ENCODE results near the gene FYN.

The FYN gene

DNA sequence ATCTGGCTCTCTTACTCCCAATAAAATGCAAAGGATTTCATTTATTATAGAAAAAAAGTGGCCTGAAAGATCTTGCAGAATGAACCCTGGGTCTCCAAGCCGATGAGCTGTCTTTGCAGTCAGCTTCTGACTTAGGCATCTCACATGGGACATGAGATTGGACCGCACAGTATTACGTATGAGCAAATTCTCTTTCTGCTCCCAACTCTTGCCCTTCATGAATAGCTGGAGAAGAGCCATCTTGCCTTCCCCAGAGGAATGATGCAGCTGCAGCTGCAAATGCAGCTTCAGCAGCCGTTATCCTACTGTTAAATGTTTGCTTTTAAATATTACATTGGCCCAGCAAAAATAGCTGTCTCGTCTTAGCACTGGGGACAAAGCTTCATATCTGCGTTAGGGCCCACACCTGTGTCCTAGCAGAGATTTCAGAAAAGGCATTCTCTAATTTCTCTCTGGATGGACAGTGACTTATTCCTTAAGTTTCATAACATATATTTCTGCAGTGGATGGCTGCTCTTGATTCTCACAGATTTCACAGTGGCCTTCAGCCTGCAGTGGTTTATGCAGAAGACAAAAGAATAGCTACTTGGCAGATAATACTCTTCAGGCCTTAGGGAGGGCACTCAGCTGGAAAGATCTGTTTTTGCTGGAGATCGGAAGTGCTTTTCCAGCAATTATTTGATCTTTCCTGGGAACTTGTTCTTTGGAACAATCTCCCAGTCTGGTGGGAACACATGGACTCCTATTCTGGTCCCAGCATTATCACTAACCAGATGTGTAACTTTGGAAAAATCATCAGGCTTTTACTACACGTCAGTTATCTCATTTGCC lies 129.2 kb downstream of the FYN start:
- DNase-seq, result no peak

DNA sequence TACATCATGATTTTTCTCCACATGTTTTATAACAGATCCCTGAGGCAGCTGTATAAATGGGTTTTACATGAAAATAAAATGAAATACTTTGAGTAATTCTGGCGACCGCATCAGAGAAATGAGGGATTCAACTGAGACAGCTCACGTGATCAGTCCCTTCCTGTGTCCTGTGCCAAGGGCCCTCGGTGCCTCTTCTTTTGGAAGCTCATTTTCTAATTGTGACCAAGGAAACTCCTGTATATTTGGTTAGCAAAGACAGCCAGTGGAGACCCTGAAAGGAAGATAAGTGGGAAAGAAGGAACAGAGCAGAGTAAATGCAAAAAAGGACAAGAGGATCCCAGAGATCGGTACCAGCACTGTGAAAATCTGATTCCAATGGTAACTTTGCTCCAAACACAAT lies 129.9 kb downstream of the FYN start:
- no peak for DNase-seq

DNA sequence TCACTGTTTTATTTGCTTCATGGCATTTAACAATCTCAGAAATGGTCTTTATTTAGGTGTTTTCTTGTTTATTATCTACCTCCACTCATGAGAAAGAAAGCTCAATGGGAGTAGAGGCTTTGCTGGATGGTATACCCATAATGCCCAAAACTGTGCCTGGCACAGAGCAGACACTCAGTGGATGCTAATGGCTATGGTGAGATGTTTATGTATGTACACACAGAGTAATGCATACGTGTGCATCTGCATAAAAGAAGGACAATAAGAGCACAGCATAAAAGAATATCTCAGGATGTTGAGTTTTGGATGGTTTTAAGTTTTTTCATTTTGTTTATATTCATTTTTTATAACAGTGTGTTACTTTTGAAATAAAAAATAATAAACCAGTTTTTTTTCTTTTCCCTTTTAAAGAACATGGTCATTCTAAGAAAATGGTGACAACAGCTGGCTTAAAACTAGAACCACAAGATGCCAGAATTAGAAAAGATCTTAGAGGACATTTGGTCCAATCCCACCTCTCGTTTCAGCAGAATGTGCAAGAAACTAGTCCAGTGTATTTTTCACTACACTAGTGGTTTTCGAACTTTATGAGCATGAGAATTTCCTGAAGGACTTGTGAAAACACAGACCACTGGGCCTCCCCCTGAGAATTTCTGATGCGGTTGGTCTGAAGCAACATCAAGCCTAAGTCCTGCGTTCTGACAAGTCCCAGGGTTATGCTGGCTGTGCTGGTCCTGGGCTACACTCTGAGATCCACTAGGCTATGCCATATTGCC lies 131.9 kb downstream of the FYN start:
- no peak for DNase-seq

DNA sequence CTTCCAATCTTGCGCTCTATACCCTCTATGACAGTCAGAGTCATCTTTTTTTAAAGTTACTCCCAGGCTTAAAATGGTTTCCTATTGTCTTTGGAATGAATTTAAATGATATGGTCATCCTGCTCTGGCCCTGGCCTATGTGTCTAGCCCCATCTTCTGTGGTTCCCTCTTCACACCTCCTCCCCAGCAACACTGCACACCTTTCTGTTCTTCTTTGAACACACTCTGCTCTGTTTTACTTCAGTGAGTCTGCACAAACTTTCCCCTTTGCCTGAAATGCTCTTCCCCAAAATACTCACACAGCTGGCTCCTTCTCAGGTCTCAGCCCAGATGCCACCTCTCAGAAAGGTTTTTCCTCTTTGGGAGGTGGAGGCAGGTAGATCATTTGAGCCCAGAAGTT lies 132.7 kb downstream of the FYN start:
- DNase-seq, result no peak

DNA sequence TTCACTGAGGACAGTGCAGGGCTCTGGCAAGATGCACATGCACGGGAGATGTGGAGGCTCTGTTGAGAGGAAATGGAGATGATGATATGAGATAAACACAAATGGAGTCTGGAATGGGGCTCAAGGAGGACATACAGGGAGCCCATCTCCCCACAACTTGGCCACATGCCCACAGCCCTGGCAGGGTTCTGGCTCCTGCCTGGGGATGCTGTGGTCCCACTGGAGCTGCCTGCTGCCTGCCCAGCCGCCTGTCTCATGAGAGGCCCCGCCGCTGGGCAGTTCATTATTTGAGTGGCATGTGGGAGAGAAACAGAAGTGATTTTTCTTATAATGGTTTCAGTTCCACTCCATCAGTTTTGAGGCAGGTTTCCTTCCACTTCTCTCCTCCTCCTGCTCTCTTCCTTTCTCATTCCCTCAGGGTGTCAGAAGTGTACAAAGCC lies 134.0 kb downstream of the FYN start:
- no peak for DNase-seq

DNA sequence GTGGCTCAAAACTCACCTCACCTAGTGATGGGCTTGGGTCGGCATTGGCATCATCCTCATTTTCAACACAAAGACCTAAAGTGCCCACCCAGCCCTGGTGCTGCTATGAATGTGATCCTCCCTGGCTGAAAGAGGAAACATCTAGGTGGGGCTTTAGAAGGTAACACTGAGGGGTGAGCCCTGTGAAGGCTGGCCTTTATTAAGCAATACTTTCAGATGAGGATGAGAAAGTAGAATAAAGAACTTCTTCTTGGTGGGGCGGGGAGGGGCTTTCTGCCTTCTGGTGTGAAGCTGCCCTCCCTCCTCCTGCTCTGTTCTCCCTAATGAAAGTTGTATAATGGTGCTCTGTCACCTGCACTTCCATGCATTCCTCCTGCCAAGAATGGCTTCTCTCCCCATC lies 134.6 kb downstream of the FYN start:
- no peak for DNase-seq

DNA sequence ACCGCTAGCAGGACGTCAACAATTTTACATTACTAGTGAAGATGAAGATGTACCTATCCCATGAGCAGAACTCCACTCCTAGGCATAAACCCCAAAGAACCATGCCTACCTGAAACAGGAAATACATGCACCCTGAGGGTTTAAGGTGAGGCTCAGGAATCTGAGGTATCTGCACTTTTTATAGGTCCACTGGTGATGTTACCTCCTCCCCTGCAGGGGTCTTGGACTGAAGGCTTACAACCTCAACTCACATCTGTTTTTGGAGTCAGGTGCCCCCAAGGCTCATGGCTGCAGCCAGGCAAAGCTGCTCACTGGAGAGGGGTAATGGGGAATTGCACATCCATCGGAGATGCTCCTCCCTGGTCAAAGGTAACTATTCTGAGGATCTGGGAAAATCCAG lies 135.1 kb downstream of the FYN start:
- no peak for DNase-seq

DNA sequence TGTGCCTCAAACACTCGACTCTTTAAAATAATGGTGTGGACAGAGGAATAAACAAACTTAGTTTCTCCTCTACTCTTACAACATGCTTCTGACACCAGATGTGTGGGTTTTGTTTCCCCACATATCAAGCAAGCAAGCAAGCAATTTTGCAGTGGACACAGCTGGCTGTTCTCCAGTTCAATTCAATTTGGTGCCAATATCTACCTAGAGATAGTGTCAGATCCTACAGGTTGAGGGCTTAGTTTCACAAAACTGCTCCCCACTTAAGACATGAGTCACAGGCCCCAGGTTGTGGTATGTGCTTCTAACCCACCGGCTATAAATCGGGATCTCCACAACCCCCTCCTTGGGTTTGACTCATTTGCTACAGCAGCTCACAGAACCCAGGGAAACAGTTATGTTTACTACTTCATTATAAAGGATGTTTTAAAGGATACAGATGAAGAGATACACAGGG lies 136.2 kb downstream of the FYN start:
- no peak for DNase-seq

DNA sequence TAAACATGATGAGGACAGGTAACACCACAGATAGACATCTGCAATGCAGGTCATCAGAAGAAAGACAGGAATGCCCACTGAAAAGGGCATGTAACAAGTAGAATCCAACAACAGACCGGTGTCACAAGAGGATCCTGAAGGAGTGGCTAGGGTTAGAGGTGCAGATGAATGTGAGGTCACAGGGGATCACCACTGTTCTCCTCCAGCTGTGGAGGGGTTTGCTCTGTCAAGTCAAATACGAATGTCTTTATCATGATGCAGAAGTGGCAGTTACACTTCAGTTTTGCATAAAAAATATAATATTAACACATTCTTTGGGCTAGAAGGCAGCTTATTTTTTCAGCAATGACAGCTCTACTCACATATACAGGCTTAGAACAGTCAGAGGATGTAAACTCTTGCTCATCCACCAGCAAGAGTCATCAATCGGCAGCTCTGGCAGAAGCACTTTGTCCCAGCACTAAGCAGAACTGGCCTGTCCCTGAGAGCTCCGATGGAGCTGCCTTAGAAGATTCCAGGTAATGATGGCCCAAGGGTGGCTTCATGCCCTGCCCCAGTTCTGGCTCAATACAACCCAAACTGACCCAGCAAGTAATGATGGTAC lies 137.1 kb downstream of the FYN start:
- no peak for DNase-seq

DNA sequence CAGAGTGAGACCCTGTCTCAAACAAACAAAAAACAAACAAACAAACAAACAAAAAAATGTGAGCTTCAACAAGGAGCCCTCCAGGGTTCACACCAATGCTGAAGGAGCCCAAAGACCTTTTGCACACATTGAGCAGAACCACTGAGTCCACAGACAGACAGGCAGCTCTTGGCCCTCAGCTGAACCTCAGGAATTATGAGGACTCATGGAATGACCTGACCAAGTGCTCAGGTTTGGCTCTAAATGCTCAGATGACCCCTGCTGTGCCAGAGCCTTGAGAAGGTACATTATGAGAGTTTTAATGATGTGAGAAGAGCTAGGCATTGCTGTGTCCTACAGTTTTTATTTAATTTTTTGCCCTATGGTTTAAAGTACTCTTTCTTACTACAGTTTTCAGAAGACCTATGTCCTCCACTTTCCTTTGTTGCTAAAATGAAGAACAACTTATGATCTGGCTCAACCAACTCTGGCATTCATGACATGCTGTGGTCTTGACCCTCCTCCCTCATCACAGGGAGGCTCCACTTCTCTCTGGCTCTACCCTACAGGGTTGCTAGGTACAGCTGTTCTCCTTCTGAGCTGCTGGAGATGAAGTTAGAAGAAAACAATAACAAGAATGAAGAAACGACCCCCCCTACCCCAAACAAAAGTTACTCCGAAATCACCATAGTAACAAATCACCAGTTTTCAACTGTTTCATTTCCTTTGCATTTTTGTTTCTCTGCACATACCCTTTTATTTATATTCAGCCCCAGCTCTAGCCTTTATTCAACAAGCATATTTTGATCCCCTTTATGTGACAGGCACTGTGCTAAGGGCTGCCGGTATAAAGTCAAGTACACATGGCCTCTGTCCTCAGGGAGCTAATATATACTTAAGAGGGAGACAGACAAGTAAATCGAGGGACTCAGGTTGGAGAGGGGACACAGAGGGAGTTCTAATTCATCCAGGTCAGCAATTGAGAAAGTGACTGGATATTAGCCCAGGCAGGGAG lies 138.9 kb downstream of the FYN start:
- no peak for DNase-seq

DNA sequence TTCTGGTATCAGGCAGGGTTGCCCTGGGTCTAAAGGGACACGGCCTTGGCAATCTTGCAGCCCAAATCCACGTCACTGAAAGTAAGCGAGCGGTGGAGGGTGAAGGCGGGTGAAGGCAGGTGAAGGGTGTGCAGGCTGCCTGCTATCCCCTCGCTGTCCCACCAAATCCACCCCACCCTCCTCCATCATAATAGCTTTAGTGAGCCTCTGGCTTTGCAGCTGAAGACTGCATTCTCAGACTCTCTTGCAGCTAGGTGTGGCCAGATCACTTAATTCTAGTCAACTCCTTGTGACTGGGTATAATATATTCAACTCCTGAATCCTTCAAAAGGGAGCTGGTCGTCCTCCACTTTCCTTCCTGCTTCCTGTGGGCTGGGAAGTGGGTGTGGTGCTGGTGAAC lies 140.9 kb downstream of the FYN start:
- no peak for DNase-seq

DNA sequence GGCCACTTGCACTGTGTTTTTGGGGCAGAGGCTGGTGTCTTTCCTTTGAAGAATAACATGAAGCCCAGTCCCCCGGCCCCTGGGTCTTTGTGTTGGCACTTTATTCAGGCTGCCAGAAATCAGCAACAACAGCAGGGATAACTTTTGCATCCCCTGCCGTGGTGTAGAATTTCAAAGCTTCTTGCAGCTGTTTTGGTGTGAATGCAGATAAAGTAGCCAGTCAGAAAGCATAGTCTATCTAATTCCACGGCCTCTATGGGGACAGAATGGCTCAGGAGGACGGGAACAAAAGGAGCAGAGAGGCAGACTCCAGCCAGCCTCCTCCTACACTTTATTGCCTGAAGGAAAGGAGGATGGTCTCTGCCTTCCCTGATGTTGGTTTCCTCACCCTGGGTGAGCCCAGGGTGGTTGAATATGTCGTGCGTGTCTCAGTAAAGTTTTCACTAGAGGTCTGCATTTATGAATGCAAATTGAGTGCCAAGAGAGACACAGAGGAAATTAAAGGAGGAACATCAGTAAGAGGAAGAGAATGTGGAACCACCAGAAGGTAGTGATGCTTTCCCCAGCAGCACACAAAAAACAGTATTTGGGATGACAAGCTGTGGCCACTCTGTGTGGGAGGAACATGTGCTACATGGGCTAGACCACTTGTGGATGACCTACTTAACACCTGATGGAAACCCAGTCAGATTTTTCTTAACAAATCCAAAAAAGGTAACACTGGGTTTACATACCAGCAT lies 141.6 kb downstream of the FYN start:
- DNase-seq, result no peak

DNA sequence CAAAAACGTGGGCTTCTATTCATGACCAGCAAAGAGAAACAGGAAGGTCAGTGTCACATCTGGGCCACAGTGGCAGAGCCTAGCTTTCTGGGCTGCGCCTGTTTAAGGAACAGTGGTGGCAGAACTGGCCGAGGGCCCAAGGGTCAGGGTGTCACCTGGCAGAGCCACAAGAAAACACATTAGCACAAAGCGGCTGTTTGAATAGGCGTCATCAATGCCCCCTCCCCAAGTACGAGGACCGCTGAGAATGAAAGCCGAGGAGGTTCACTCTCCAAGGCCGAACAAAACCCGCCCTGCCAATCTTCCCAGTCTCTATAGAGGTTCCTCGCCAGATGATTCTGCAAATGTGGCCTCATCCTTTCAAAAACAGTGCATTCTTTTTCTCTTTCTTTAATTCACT lies 142.4 kb downstream of the FYN start:
- no peak for DNase-seq

DNA sequence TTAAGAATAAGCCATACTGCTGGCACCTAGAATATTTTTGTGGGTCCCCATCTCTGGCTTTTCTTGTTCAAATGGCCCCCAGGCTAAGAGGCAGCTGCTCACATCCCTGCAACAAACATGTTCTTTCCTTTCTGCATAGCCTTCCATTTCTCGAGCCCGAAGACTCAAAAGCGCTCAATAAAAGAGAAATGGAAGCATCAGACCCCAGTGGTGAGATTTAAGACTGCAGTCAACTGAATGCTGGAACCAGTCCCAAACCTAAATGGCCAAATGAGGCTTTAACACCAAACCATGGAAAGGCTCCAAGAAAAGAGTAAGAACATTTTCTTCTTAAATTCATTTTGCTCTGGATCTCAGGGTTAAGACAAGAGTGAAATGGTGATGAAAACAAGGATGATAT lies 145.4 kb downstream of the FYN start:
- DNase-seq, result no peak

DNA sequence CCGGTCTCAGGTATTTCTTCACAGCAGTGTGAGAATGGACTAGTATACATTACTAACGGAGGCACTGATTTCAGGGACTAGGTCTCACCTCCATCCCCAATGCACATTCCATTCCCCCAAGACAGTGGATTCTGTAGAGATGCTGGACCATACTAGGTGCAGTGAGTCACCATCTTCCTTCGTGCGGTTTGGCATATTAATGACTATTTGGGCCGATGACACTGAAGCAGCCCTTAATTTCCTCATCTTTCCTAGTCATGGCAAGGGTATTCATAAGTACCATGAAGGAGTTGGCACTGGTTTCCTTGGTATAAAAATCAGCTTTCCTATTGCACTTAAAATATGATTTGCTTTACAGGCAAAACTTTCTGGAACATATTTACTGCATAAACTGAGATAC lies 146.2 kb downstream of the FYN start:
- DNase-seq, result no peak

DNA sequence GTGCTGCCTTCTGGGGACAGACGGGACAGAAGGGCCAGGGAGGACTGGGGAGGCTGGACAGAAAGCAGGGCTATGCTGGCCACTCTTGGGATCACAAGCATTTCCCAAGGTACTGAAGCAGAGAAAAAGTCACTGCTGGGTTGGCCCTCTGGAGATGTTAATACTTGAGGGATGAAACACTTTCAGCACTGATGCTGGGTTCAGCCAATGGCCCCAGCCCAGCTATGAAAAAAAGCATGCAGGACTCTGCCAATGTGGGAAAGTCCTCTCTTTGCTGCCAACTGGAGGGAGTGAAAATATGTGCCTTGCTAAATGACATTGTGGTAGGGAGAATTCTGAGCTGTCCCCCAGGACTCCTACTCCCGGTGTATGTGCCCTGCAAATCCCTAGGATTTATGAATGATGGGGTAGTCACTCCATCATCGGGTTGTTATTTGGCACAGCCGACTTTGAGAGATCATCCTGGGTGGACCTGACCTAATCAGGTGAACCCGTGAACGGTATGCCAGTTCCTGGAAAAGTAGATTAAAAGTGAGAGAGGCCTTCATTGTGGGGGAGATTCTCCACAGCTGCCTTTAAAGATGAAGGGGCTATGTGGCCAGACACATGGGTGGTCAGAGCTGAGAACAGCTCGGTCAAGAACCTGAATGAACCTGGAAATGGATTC lies 147.7 kb downstream of the FYN start:
- DNase-seq, result no peak

DNA sequence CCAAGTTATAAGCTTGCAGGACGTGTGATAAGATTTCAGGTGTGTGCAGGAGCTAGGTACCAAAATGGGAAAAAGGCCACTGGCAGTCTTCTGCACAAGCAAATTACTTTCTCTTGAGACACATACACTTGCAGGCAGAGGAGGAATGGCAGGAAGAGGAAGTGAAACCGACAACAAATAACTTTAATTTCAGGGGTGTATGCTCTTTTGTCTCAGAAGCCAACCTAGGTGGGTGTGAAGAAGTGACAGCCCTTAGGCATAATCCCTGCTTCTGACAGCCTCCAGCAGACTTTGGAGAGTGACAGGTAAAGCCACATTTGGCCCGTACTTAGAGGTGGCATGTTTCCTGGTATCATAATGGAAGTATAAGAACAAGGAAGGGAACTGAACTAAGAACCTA lies 148.7 kb downstream of the FYN start:
- no peak for DNase-seq

DNA sequence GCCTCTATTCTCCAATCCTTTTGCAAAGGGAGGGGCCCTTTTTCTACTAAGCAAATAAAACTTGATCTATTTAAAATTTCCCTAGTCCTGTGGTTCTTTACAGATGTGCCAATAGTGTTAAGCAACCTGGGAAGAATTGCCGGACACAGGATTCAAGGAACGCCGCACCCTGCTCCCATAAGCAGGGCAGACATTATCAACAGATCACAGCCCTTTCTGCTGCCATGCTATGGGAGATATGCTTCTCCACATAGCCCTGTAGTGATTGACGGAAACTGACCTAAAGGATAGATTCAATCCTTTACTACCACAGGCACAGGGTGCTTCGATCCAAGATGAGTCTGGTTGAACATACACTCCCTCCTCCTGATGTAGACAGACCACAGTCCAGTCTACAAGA lies 149.2 kb downstream of the FYN start:
- DNase-seq, result no peak

DNA sequence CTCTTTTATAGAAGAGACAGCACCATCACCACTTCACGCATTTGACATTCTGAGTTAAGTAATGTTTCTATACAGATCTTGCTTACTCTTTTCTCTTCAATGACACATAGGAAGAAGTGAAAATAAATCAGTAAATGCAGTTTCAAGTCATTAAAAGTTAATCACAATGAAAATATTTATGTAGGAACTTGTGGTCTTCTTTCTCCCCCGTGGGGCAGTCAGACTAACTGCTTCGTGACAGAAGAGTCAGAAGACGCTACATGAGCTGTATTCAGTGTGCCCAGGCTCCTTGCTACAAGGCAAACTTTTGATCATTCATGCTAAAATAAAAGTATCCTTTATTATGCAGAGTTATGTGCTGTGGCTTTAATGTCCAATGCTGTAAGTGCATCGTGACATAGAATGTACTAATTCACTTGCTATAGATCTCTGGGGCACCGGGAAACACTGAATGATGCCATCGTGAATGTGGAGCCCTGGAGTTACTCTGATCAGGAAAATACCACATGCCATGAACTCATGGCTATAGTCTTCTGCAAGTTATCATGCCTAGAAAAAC lies 149.8 kb downstream of the FYN start:
- no peak for DNase-seq

DNA sequence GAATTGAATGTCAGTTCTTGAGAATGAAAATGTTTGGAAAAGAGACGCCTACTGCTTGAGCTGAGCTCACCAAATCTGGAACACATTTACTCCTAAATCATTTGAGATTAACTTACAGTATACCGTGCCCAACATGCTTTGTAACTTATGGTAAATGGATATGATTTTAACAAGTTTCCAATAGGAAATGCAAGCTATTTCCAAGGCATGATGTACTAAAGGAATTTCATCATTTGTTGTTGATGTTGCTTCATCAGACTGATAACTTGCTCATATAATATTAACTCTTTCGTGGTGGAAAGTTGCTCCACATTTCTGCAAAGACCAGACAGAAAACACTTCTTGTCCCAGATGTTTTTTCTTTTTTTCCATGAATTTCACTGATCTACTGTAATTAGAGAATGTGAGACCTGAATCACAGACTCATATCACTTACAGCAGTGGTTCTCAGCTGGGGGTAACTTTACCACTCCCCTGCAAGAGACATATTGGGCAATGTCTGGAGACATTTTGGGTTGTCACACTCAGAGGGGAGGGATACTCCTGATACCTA lies 151.0 kb downstream of the FYN start:
- no peak for DNase-seq

DNA sequence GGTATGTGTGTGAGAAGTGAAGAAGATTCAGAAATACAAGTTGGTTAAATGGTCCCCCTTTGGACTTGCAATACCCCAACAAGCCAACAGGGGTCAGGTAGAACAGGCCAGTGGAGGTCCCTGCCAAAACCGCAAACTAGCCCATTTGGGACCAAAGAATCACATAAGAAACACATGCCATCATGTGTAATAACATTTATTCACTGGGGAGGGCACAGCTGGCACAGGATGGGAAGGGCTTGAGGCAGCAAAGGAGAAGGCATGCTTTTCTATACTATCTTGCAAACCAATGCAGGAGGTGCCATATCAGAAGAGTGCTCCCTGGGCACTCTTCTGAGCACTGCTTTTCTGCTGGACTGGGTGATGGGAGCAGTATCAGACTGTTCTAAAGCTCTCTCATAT lies 151.5 kb downstream of the FYN start:
- no peak for DNase-seq

Measured in cortex of kidney (tissue), 1 donor.